HL-60 (cell line): Measurements from ENCODE around the gene VASN.
A peak's percentile ranks its signal among the peaks of the same experiment; 100 is the strongest.

ENCODE experiments used
- POLR2AphosphoS5 ChIP-seq: IDR thresholded peaks from 2 replicates; pipeline ENCODE4 v1.6.1; 2012; ENCODE audit warnings: low read depth
- TF ChIP-seq, protein P1 (sequence below): IDR thresholded peaks from one replicate; pipeline ENCODE4 v1.5.1; 2011; ENCODE audit warnings: low read length, control low read depth, inconsistent platforms; ENCODE audit not compliant: insufficient read depth

DNA sequence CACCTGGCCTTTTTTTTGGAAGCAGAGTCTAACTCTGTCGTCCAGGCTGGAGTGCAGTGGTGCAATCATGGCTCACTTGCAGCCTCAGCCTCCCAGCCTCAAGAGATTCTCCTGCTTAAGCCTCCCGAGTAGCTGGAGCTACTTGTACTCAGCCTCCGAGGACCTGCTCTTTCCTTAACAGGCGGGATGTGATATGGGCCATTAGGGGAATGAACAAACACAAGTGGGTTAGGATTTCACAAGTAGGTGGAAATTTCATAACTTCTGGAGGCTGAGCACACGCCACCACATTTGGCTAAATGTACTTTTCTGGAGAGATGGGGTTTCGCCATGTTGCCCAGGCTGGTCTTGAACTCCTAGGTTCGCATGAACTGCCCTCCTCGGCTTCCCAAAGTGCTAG, 24.6 kb upstream of the VASN start:
- peak; percentile 69 for TF ChIP-seq POLR2AphosphoS5
- TF ChIP-seq, protein P1, sequence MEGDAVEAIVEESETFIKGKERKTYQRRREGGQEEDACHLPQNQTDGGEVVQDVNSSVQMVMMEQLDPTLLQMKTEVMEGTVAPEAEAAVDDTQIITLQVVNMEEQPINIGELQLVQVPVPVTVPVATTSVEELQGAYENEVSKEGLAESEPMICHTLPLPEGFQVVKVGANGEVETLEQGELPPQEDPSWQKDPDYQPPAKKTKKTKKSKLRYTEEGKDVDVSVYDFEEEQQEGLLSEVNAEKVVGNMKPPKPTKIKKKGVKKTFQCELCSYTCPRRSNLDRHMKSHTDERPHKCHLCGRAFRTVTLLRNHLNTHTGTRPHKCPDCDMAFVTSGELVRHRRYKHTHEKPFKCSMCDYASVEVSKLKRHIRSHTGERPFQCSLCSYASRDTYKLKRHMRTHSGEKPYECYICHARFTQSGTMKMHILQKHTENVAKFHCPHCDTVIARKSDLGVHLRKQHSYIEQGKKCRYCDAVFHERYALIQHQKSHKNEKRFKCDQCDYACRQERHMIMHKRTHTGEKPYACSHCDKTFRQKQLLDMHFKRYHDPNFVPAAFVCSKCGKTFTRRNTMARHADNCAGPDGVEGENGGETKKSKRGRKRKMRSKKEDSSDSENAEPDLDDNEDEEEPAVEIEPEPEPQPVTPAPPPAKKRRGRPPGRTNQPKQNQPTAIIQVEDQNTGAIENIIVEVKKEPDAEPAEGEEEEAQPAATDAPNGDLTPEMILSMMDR: no peak
